Esophagus squamous epithelium (tissue), 5 donors: ENCODE data around the gene FKBP1C. TPM values are rescaled to one million over a fixed set of nuclear protein-coding genes. Genes with fewer than 3 reads are reported as not detected.

Source experiments
- DNase-seq: peaks from one replicate; lab custom pipeline; 2025; lab: John Stamatoyannopoulos, UW
- H3K27ac ChIP-seq, 4 donors: fragments of 200-600 bp; sonication (generic); one replicate each; pipeline ENCODE4 v1.5.1; 2016 to 2019; ENCODE audit warnings: mild to moderate bottlenecking in 1 of 4
- H3K27me3 ChIP-seq, 4 donors: fragments of 200-600 bp; sonication (generic); 1 replicate in 3 of 4; 2 replicates in 1 of 4; pipeline versions ENCODE4 v1.5.1 to v1.6.0; 2017 to 2021; ENCODE audit warnings: antibody characterized with exemption in 1 of 4
- H3K36me3 ChIP-seq, 3 donors: fragments of 200-600 bp; sonication (generic); one replicate each; pipeline ENCODE4 v1.5.1; 2016 to 2019
- H3K4me1 ChIP-seq, 3 donors: fragments of 200-600 bp; sonication (generic); one replicate each; pipeline ENCODE4 v1.5.1; 2017 to 2019
- H3K4me3 ChIP-seq, 4 donors: fragments of 200-600 bp; sonication (generic); 1 replicate in 3 of 4; 2 replicates in 1 of 4; pipeline ENCODE4 v1.5.1; 2016 to 2019; ENCODE audit warnings: mild to moderate bottlenecking in 2 of 4, moderate library complexity in 1 of 4
- H3K9me3 ChIP-seq, 3 donors: fragments of 200-600 bp; sonication (generic); one replicate each; pipeline ENCODE4 v1.5.1; 2016 to 2019
- CTCF ChIP-seq, 6 experiments: fragments of 450-650 bp in 4 of 6; fragments of 200-600 bp in 2 of 6; sonication (generic) in 2 of 6; IDR thresholded peaks; one replicate each; pipeline ENCODE4 v1.5.1; 2016 to 2019; ENCODE audit warnings: antibody characterized with exemption in 6 of 6, mild to moderate bottlenecking in 4 of 6, moderate library complexity in 4 of 6
- POLR2A ChIP-seq, 4 donors: fragments of 450-650 bp; IDR thresholded peaks; one replicate each; pipeline ENCODE4 v1.6.1; 2017; ENCODE audit warnings: antibody characterized with exemption in 4 of 4, mild to moderate bottlenecking in 4 of 4, moderate library complexity in 3 of 4
- WGBS, 2 donors: methylation state at CpG; one replicate each; pipeline ENCODE4 v1.1.5; 2018; 5-methylcytosine and 5-hydroxymethylcytosine counted together
- intact Hi-C: fragments of 100-400 bp; cut with DNase I; formaldehyde crosslinking; loops from one replicate; pipeline ENCODE4 v1.15.0; 2022
- small RNA-seq, 4 donors: library from RNA; depleted of rRNA; stranded (forward); fragments of <200 nt; gene quantifications; one replicate each; pipeline ENCODE3, GENCODE V24; 2016
- total RNA-seq, 4 donors: library from RNA; depleted of rRNA; stranded (reverse); fragments of >200 nt; gene quantifications; one replicate each; pipeline ENCODE4 v1.1.0, GENCODE V29; 2016
- donor health status: DM: yes; HTN: yes; CAD: no.

FKBP1C gene
- total RNA-seq, 4 donors from 2014 or later: 0.19 to 0.35 TPM; not detected in 2

- Histone ChIP-seq H3K9me3 (no peaks in the 10 kb centered on the region), H3K4me1 (no peaks in the 10 kb centered on the region), H3K27ac (no peak overlapping the region), H3K27me3 (no peaks in the 10 kb centered on the region), H3K36me3 (no peaks in the 10 kb centered on the region), H3K4me3 (no peak overlapping the region)
- 70 to 74% methylated on average over 1 of the region's 1 CpG for WGBS, 2 donors
- no peak for DNase-seq
- no peak for TF ChIP-seq POLR2A (IDR thresholded peaks at IDR 0.05)
- no peak for TF ChIP-seq CTCF (IDR thresholded peaks at IDR 0.05)
- intact Hi-C loops: no loop called here
These were observed 34.6 kb downstream of the FKBP1C start for GRCh38 chr6:63245909-63246308.

DNA sequence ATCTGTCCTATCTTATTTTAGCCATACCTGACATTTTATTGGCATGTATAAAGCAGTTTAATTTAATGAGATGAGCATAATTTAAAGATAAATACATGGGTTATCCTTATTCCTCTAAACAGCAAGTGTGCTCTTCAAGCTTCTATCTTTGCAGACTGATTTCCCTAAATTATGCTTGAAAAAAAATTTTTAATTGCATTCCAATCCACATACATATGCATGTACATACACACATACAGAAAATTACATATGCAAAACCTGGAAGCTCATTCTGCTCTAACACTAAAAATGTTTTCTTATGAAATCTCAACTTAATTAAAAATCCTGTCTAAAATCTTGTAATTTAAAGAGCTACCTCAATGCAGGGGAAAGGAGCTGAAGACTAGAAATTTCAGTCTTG lies 35.3 kb downstream of the FKBP1C start:
- no peak for TF ChIP-seq POLR2A (IDR thresholded peaks at IDR 0.05)
- no peak for TF ChIP-seq CTCF (IDR thresholded peaks at IDR 0.05)
- intact Hi-C loops: no loop called here
- Histone ChIP-seq H3K27me3 (no peaks in the 10 kb centered on the region), H3K9me3 (no peaks in the 10 kb centered on the region), H3K27ac (no peak overlapping the region), H3K36me3 (no peaks in the 10 kb centered on the region), H3K4me1 (no peaks in the 10 kb centered on the region), H3K4me3 (no peak overlapping the region)
- DNase-seq: no peak

- Histone ChIP-seq H3K4me3 (no peak overlapping the region), H3K4me1 (no peaks in the 10 kb centered on the region), H3K9me3 (no peaks in the 10 kb centered on the region), H3K27me3 (no peaks in the 10 kb centered on the region), H3K27ac (no peak overlapping the region), H3K36me3 (no peaks in the 10 kb centered on the region)
- TF ChIP-seq CTCF (IDR thresholded peaks at IDR 0.05) (no peak), POLR2A (IDR thresholded peaks at IDR 0.05) (no peak)
- no peak for DNase-seq
- 77 to 81% methylated on average over 3 of the region's 3 CpGs for WGBS, 2 donors
- intact Hi-C loops: no loop called here
These were observed 38.7 kb downstream of the FKBP1C start for GRCh38 chr6:63249875-63250482.

GRCh38 chr6:63259153-63259552 lies 47.9 kb downstream of the FKBP1C start:
- no peak for TF ChIP-seq CTCF (IDR thresholded peaks at IDR 0.05)
- TF ChIP-seq POLR2A (IDR thresholded peaks at IDR 0.05): no peak
- no peak overlapping the region for H3K27ac ChIP-seq
- no peaks in the 10 kb centered on the region for H3K9me3 ChIP-seq
- no peaks in the 10 kb centered on the region for H3K27me3 ChIP-seq
- no peaks in the 10 kb centered on the region for H3K4me1 ChIP-seq
- intact Hi-C loops: no loop called here
- no peak for DNase-seq
- no peaks in the 10 kb centered on the region for H3K36me3 ChIP-seq
- no peak overlapping the region for H3K4me3 ChIP-seq

- Histone ChIP-seq H3K4me1 (no peaks in the 10 kb centered on the region), H3K27ac (no peak overlapping the region), H3K36me3 (no peaks in the 10 kb centered on the region), H3K4me3 (no peak overlapping the region), H3K9me3 (no peaks in the 10 kb centered on the region), H3K27me3 (no peaks in the 10 kb centered on the region)
- intact Hi-C loops: no loop called here
- 73 to 78% methylated on average over 3 of the region's 3 CpGs for WGBS, 2 donors
- TF ChIP-seq POLR2A (IDR thresholded peaks at IDR 0.05) (no peak), CTCF (IDR thresholded peaks at IDR 0.05) (no peak)
- DNase-seq: no peak
These were observed 50.6 kb downstream of the FKBP1C start for GRCh38 chr6:63261820-63262219.

Small RNAs within 50 kb of the gene (small RNA-seq; reads per million reads assigned to genes)
- 0 reads per million in 4 donors for gene SPTLC1P3

Other genes with a start within 250 kb of the FKBP1C start
- gene LGSN, start 108.5 kb downstream of the FKBP1C start, total RNA-seq: not detected